ENCODE results near the gene IMMP2L. TPM values are rescaled to one million over a fixed set of nuclear protein-coding genes. Genes with fewer than 3 reads are reported as not detected.

Gene IMMP2L
- polyA plus RNA-seq, 1 experiment, result 5.8 TPM

GRCh38 chr7:110626414-110626813, 935.9 kb downstream of the IMMP2L start:
- TF ChIP-seq CTCF (IDR thresholded peaks at IDR 0.05; ENCODE audit: insufficient read depth, low read depth, low read length), result no peak
- CTCF ChIA-PET, result no interaction called here
- POLR2A ChIA-PET, result no interaction called here
- Histone ChIP-seq H3K4me3 (ENCODE audit: low read depth, low read length) (no peak overlapping the region), H3K36me3 (ENCODE audit: control insufficient read depth, insufficient read depth, low read length) (no peaks in the 10 kb centered on the region), H3K27me3 (ENCODE audit: control insufficient read depth, insufficient read depth, low read length) (no peaks in the 10 kb centered on the region)
- no peak for DNase-seq (ENCODE audit: low read depth)

DNA sequence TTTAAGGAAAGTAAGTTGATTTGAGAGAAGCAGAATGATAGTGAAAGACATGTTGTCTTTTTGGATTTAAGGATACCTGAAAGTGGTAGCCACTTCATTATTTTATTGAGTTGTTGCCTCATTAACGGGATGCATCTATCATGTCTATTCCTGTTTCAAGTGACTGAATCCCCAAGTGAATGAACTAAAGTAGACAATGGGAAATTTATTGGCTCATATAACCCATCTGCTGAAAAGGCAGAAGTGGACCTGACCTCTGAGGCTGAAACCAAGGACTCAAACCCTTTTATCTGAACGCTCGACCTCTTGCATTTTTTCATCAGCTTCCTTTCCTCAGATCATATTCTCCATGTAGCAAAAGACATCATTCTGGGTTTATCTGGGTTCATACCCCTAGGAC, 937.0 kb downstream of the IMMP2L start:
- H3K27me3 ChIP-seq (ENCODE audit: control insufficient read depth, insufficient read depth, low read length), result no peaks in the 10 kb centered on the region
- no peak overlapping the region for H3K4me3 ChIP-seq (ENCODE audit: low read depth, low read length)
- no peak for DNase-seq (ENCODE audit: low read depth)
- CTCF ChIA-PET, result interaction anchor here (0.6 kb wide), 1 partner anchor 12 kb away, joined by 3 read pairs; no protein-coding TSS in a partner anchor
- no peaks in the 10 kb centered on the region for H3K36me3 ChIP-seq (ENCODE audit: control insufficient read depth, insufficient read depth, low read length)
- no peak for TF ChIP-seq CTCF (IDR thresholded peaks at IDR 0.05; ENCODE audit: insufficient read depth, low read depth, low read length)
- POLR2A ChIA-PET, result no interaction called here

DNA sequence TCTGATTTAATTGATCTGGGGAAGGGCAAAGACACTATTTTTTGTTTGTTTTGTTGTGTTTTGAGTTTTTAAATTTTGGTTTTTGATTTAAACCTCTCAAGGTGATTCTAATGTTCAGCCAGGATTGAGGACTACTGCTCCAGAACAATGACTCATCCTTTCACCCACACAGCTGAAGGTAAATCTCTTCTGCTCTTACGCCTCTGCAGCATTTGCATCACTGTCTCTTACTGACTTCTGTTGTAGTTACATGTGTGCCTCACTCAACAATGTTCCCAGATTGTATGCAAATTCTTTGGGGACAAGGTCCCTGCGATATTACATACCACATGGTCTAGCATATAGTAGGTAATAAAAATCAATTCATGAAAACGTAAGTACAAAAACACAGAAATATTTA, 938.9 kb downstream of the IMMP2L start:
- no peak for TF ChIP-seq CTCF (IDR thresholded peaks at IDR 0.05; ENCODE audit: insufficient read depth, low read depth, low read length)
- no peak overlapping the region for H3K4me3 ChIP-seq (ENCODE audit: low read depth, low read length)
- H3K27me3 ChIP-seq (ENCODE audit: control insufficient read depth, insufficient read depth, low read length), result no peaks in the 10 kb centered on the region
- POLR2A ChIA-PET, result no interaction called here
- CTCF ChIA-PET, result interaction anchor here (0.8 kb wide), 1 partner anchor 19 kb away, joined by 3 read pairs; no protein-coding TSS in a partner anchor
- no peak for DNase-seq (ENCODE audit: low read depth)
- no peaks in the 10 kb centered on the region for H3K36me3 ChIP-seq (ENCODE audit: control insufficient read depth, insufficient read depth, low read length)

GRCh38 chr7:110621289-110621688, 941.0 kb downstream of the IMMP2L start:
- ChIA-PET CTCF (no interaction called here), POLR2A (no interaction called here)
- Histone ChIP-seq H3K4me3 (ENCODE audit: low read depth, low read length) (no peak overlapping the region), H3K36me3 (ENCODE audit: control insufficient read depth, insufficient read depth, low read length) (no peaks in the 10 kb centered on the region), H3K27me3 (ENCODE audit: control insufficient read depth, insufficient read depth, low read length) (no peaks in the 10 kb centered on the region)
- DNase-seq (ENCODE audit: low read depth), result no peak
- TF ChIP-seq CTCF (IDR thresholded peaks at IDR 0.05; ENCODE audit: insufficient read depth, low read depth, low read length), result no peak

GRCh38 chr7:110620110-110620735, 942.1 kb downstream of the IMMP2L start:
- ChIA-PET CTCF (interaction anchor here (0.6 kb wide), 1 partner anchor 323 kb away, joined by 3 read pairs; no protein-coding TSS in a partner anchor), POLR2A (no interaction called here)
- DNase-seq (ENCODE audit: low read depth), result no peak
- Histone ChIP-seq H3K36me3 (ENCODE audit: control insufficient read depth, insufficient read depth, low read length) (no peaks in the 10 kb centered on the region), H3K27me3 (ENCODE audit: control insufficient read depth, insufficient read depth, low read length) (no peaks in the 10 kb centered on the region), H3K4me3 (ENCODE audit: low read depth, low read length) (no peak overlapping the region)
- TF ChIP-seq CTCF (IDR thresholded peaks at IDR 0.05; ENCODE audit: insufficient read depth, low read depth, low read length), result no peak

Small RNA genes within 50 kb of the gene (small RNA-seq; reads per million reads assigned to genes)
- gene AC003989.2 (ENCODE audit: insufficient read length, low read depth, low replicate concordance), result not detected
